Ramos (cell line): ENCODE results near the gene CIDEB.
"Not testable (repeated sequence)": the region's sequence is repeated elsewhere in the genome, so short reads cannot be mapped to it uniquely, and the experiment has no call there.

Experiments used
- in situ Hi-C: fragments of 300-500 bp; cut with MboI; formaldehyde crosslinking; loops from one replicate; pipeline ENCODE4 v1.14.3; 2022; ENCODE audit warnings: low sequenced_read_pairs; ENCODE audit not compliant: unreplicated experiment

Gene CIDEB

DNA sequence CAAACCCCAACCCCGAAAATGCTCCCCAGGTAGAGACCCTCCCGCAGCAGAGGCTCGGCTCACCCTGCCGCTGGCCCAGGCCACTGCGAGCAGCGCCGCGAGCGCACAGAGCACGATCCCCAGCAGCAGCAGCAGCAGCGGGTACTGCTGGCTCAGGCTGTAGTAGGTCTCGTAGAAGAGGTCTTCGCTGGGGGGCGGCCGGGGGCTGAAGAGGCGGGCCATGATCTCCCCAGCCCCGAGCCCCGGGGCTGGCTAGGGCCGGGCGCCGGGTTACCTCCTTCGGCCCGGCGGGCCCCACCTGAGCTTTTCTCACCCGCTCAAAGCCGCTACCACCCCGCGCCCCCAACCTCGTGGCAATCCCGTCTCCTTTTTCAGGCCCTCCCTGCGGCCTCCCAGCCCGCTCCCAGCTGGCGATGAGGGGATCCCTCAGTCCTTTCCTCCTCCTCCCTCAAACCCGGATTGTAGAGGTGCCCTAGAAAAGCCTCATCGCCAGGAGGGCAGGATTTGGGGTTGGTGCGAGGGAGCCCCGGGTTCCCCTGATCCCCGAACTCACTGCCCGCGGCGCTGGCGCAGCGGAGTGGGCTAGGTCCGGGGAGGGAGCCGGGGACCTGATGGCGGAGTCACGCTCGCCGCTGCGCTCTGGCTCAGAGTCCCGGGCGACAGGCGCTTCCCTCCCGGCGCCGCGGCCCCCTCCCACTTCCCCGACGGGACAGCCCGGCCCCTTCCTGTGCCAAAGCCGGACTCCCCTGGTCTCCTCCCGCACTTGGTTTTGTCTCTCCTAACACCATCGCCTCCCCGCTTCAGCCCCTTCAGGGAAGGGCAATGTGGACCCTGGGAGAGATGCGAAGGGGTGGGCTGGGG, 26.9 kb upstream of the CIDEB start, which contains the start of gene ADCY4:
Gene ADCY4, minus strand, starts transcription at position 641 of the 861 bp plus-strand sequence. Its CDS starts 419 bp downstream, at position 222.
- in situ Hi-C loops, result loop anchor here (5.0 kb wide), 1 partner anchor 98 kb away; no protein-coding TSS in a partner anchor

GRCh38 chr14:24332268-24332993, 24.7 kb upstream of the CIDEB start:
- in situ Hi-C loops, result loop anchor here (5.0 kb wide), 1 partner anchor 100 kb away; no protein-coding TSS in a partner anchor

DNA sequence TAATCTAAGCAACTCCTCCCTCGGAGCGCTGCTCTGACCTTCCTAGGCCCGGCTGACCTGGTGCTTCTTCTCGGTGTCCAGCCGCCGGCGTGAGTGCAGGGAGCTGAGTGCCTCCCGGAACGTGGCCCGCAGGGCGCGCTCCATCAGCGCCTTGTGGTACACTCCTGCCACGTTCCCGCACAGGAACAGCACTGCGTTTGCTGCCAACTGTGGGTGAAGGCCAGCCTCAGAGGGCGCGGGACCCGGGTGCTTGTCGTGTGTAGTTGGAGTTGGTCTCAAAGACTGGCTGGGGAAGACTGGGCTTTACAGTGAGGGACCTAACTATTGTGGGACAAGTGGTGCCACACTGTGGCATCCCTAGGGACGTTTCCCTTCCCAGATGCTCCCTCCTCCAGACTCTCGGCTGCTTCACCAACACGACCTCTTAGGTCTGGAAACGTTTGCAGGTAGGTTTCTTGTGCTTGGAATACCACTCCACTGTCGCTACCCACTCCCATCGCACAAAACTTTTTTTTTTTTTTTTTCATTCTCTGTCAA, 24.0 kb upstream of the CIDEB start:
- in situ Hi-C loops, result loop anchor here (5.0 kb wide), 1 partner anchor 101 kb away; no protein-coding TSS in a partner anchor

DNA sequence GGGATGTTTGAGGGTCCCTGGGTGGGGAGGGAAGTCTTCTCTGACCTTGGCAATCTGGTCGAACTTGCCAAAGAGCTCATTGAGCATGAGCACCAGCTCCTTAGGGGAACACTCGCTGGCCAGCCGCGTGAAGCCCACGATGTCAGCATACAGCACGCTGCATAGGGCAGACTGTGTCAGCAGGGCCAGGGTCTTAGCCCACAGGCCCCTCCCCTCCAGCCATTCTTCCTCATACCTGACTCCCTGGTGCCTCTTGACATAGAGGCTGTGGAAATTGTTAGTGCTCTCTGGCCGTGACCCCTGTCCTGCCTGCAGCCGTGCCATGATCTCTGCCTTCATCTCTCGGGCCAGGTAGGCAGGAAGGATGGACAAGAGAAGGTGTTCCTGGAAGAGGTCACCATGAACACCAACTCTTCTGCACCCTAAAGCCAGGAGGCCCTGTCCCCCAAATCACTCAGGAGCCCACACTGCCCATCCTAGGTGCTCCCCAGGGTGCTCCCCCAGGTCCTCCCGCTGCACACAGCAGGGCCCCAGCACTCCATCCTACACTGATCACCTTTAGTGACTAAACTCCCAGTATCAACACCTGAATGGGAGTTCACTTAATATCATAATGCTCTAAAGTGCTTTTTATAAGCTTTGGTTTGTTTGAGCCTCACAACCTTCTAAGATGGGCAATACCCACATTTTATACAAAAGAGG, 23.3 kb upstream of the CIDEB start:
- in situ Hi-C loops, result loop anchor here (5.0 kb wide), 1 partner anchor 101 kb away; no protein-coding TSS in a partner anchor

DNA sequence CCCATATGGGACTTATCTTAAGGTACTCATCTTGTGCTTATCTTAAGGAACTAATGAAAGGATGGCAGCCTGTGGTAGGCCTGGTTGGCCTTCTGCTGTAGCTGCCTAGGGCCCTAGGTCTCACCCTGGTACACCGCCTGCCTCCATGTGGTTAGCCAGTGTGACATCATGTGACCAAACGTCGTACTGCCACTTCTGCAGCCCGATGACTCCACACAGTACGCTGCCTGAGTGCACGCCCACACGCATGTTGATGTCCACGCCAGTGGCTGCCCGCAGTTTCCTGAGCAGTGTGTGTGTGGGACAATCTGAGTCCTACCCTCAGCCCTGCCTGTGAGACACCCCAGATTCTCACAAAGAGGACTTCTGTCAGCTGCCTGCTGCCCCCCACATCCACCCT, 22.0 kb upstream of the CIDEB start:
- in situ Hi-C loops, result loop anchor here (5.0 kb wide), 1 partner anchor 103 kb away; no protein-coding TSS in a partner anchor

DNA sequence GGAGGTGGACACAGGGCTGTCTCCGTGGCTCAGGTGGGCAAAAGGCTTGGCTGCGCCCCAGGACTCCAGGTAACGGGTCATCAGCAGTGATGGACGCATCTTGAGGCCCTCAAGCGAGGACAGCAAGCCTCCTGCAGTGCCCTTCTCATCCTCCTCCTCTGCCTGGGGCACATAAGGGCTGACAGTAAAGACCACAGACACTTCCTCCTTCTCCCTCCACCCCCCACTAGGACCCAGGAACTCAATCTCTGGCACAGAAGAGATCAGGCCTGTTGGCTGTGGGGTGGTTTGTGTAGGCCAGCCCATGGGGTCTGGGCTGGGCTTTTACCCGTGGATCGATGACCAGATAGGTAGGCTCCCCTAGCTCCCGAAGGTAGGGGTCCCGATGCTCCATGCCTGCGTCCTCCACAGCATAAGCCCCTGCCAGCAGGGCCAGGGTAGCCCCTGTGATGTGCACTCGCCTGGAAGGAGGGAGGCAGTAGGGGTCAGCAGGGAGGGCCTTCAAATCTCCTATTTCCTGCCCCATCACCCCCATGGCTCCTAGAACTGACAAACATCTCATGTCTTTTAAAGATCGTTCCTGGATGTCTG, 21.4 kb upstream of the CIDEB start:
- in situ Hi-C loops, result no loop called here

DNA sequence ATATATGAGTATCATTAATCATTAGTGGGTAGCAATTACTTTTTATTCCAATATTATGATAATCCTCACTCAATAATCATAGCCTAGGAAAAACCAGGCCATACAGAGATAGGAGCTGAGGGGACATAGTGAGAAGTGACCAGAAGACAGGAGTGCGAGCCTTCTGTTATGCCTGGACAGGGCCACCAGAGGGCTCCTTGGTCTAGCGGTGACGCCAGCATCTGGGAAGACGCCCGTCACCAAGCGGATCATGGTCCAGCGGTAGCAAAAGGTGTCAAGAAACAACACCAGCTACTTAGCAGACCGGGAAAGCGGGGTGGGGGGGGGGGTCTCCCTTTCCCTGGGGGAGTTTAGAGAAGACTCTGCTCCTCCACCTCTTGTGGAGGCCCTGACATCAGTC, 20.1 kb upstream of the CIDEB start:
- in situ Hi-C loops, result not testable (repeated sequence)

- in situ Hi-C loops, result no loop called here
Observed at GRCh38 chr14:24327303-24327702, 19.5 kb upstream of the CIDEB start.

- in situ Hi-C loops, result no loop called here
Observed at GRCh38 chr14:24325963-24326362, 18.2 kb upstream of the CIDEB start.

DNA sequence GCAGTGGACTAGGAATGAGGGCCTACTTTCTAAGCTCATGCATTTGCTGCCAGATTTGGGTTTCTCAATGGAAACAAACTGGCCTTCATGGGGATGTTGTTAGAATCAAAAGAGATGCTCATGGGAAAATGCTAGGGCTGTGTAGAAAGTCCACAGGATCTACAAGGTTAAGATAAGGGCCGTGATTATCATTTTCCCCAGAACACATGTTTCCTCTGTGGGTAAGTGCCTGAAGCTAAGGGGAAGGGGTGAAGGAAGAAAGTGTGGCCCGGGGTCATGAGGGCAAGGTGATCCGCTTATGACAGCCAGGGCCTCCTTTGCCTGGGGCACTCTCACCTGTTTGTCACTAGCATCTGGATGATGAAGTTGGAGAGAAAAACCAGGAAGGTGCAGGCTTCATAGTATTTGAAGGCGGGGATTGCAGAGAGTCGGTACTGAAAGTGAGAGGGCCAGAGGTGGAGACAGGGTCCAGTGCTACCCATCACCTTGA, 17.3 kb upstream of the CIDEB start:
- in situ Hi-C loops, result no loop called here

- in situ Hi-C loops, result no loop called here
Observed at GRCh38 chr14:24324024-24324423, 16.2 kb upstream of the CIDEB start.

- in situ Hi-C loops, result no loop called here
Observed at GRCh38 chr14:24323341-24323740, 15.6 kb upstream of the CIDEB start.

- in situ Hi-C loops, result no loop called here
Observed at GRCh38 chr14:24322672-24323071, 14.9 kb upstream of the CIDEB start.

- in situ Hi-C loops, result no loop called here
Observed at GRCh38 chr14:24321212-24321975, 13.6 kb upstream of the CIDEB start.

GRCh38 chr14:24317141-24317928, 9.6 kb upstream of the CIDEB start:
- in situ Hi-C loops, result no loop called here

- in situ Hi-C loops, result no loop called here
Observed at GRCh38 chr14:24316597-24316950, 8.8 kb upstream of the CIDEB start.

DNA sequence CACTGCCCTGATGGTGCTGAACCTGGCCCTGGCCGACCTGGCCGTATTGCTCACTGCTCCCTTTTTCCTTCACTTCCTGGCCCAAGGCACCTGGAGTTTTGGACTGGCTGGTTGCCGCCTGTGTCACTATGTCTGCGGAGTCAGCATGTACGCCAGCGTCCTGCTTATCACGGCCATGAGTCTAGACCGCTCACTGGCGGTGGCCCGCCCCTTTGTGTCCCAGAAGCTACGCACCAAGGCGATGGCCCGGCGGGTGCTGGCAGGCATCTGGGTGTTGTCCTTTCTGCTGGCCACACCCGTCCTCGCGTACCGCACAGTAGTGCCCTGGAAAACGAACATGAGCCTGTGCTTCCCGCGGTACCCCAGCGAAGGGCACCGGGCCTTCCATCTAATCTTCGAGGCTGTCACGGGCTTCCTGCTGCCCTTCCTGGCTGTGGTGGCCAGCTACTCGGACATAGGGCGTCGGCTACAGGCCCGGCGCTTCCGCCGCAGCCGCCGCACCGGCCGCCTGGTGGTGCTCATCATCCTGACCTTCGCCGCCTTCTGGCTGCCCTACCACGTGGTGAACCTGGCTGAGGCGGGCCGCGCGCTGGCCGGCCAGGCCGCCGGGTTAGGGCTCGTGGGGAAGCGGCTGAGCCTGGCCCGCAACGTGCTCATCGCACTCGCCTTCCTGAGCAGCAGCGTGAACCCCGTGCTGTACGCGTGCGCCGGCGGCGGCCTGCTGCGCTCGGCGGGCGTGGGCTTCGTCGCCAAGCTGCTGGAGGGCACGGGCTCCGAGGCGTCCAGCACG, 8.2 kb upstream of the CIDEB start:
- in situ Hi-C loops, result no loop called here
